ENCODE measurements around the gene ZCCHC17.
"Not testable (repeated sequence)": the region's sequence is repeated elsewhere in the genome, so short reads cannot be mapped to it uniquely, and the experiment has no call there.

Gene ZCCHC17

DNA sequence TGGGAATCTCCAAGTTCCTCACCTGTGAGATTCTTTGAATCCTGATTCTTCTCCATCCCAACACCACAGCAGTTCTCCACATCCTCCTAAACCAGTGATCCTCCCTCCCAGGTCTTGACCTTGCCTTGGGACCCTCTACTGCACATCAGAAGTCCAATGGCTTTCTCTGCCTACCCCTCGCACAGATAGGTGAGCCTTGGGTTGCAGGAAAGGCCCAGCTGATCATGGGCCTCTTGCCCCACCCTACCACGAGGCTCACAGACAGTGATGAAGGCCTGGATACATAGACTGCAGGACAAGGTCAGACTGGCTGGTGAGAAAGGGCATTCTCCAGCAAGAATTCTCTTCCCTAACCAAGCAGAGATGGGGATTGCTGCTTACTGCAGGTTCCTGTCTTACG is 75.2 kb downstream of the ZCCHC17 start:
- no peak for DNase-seq

DNA sequence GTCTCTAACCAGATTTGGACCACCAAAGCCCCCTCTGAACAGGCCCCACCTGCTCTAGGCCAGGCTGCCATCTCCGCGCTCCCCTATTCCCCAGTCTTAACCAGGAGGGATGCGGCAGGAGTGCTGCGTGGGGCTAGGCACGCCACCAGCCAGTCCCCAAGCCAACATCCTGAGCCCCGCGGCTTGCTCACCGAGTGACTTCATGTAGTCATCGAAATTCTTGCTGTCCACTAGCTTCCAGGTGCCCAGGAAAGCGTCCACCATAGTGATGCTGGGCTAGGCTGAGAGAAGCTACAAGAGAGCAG is 75.9 kb downstream of the ZCCHC17 start:
- DNase-seq = no peak

DNA sequence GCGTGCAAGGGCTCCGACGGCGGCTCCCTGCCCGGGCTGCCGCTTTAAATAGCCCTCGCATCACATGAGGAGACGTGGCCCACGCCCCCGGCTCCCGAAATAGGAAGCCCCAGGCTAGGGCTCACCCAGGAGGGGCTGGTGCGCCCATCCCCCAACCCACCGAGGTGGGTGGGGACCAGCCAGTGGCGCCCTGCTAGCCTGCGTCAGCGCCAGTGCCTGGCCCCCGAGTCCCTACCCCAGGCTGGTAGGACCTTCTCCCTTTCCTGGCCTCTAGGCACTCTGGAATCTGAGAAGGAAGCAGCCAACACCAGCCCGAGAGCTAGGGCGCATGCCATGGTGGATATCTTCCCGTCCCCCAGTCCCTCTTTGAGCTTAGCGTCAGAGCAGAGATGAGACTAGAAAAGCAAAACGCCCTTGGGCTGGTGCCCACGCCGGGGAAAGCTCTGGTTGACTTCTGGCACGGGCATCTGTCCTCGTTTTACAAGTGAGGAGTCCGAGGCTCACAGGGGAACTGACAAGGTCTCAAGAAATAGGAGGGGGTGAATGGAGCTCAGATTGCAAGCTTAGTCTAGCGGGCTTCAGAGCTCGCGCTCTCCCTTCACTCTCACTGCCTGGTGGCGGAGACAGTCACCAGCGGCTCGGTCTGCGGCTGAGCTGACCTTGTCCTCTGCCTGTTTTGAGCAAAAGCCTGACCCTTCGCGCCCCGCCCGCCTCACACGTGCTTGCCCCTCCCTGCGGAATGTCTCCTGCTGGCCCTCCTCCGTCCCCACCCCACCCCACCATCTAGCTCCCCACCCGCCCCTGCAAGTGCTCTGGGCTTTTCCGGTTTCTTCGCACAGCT is 76.4 kb downstream of the ZCCHC17 start, which contains the start of gene FABP3:
FABP3 (minus strand) TSS at position 21 of the 841 bp plus-strand sequence. CDS start 62 bp downstream, outside the sequence.
- DNase-seq = peak; percentile 29

DNA sequence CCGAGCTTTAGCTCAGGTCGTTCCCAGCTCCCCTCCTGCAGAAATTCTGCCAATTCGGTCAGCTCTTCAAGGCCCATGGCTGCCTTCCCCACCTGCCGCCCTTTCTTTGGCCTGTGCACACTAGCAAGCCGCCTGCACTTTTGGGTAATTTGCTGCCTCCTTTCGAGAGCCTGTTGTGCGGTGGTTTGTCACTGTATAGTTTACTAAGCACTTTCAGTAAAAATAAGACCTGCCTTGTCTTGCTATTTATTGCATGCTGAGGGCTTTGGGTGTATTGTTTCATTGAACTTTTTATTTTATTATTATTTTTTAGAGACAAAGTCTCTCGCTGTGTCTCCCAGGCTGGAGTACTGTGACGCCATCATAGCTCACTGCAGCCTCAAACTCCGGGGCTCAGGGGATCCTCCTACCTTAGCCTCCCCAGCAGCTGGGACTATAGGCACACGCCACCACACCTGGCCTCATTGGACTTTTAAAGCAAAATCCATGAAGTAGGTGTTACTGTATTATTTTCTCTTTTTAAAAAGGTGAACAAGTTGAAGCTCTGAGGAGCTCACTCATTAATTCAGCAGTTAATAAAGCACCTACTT is 77.2 kb downstream of the ZCCHC17 start:
- DNase-seq = no peak

DNA sequence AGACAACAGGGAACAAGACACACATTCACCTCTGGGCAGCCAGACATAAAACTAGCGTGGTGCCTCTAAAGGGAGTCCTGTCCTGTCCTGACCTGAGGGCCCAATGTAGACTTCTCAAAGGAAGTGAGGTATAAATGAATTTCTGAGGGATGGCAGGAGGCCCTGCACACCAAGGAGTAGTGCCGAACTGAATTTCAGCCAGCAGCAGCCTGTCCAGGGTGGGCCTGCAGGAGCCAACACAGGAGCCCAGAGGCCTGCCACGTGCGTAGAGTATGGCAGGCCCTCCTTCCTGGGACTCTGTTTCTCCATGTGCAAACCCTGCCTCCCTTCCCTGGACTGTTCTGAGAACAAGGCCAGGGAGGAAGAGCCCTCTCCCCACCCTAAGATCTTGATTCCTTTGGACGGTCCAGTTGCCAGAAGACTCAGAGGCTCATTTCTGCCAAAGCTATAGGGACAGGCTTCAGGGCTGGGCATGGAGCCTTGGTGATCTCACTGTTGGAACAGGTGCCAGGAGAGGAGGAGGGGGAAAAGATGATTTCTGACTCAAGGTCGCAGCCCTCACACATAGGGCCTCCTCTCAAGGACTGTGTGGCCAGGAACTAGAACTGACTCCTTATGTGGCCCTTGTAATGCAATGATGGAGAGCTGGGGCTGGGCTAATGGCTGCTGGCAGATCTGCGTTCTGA is 77.8 kb downstream of the ZCCHC17 start:
- no peak for DNase-seq

- DNase-seq = no peak
Measured at GRCh38 chr1:31376375-31377134, 79.7 kb downstream of the ZCCHC17 start.

DNA sequence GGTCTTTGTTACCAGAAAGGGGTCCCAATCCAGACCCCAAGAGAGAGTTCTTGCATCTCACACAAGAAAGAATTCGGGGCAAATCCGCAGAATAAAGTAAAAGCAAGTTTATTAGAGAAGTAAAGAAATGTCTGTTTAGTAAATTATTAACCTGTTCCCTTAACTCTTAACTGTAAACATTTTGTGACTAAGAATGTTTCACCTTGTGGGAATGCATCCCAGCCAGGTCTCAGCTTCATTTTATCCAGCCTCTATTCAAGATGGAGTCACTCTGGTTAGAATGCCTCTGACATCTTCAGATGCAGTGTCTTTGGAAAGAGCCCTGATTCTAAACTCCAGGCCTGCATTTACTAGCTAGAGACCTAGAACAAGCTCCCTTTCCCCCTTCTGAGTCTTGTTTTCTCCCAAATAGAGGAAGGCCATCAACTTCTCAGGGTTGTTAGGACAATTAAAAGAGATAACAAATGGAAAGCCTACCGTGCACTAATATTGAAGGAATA is 80.6 kb downstream of the ZCCHC17 start:
- no peak for DNase-seq

GRCh38 chr1:31378001-31378400 is 81.2 kb downstream of the ZCCHC17 start:
- no peak for DNase-seq

DNA sequence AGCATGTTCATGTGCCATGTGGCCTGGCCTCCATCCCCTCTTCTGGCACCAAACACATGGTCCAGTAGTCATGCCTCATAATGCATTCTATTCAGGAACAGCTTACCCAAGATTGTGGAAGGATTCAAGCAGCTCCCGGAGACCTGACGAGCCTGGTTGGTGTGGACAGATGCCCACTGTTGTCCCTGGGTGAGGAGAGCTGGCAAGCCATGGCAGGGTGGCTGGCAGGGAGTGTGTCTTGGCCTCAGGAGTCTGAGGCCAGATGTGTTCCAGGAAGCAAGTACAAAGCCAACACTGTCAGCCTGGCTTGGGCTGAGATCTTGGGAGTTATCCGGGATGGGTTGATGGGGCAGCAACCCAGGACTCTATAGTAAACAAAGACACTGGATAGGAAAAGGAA is 83.3 kb downstream of the ZCCHC17 start:
- no peak for DNase-seq

DNA sequence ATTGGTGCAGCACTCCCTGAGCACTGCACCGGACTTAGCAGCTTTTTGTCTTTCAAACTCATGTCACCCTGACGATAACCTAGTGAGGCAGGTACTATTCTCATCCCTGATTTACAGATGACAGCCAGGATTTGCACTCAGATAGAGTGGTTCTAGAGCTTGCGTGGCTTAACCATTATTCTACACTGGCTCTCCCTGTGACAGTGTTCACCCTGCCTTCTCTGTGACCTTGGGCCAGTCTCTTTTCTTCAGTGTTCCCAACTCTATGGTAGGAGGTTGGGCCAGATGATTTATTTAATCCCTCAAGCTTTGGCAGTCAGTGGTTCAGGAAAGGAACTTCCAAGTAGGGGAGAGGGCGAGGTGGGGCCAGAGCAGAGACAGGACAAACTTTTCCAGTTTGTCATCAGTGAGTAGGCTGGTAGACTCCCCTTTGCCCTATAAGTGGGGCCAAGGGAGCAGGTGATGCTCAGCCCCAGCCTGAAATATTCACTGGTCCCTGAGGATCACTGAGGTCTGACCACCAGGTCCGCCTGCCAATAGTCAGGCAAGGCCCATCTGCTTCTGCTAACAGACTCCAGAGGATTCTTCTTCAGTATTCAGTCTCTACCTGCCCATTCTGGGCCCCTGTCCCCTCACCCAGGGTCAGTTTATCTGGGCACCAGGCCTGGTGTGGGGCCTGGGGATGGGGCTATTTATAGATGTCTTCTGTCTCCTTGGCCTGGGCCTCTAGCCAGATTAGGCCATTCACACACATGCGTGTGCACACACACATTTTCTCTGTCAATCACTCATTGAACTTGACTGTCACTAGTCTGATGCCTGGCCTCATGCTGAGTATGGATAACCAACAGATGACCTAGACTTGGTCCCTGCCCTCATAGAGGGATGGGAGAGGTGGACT is 84.8 kb downstream of the ZCCHC17 start:
- DNase-seq = no peak

DNA sequence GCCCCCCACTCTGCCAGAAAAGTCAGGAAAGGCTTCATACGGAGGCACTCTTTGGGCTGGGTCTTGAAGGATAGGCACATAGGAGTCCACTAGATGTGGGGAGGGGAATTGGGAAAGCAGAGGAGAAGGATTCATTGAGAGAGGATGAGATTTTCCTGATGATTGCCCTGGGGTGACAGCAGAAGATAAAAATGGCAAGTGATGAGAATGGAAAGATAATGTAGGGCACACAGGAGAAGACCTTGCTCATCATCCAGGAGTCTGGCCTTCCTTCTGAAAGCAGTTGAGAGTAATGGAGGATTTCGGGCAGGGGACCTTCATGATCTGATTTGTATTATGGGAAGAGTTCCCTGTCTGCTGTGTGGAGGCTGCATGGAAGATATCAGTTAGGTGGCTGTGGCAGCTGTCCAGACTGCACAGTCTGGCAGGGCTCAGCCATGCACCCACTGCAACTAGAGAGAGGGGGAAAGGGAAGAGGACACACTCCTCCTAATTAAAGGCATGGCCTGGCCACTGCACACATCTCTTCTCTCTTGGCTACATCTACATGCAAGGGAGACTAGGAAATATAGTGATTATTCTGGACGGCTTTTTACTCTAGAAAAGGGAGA is 85.7 kb downstream of the ZCCHC17 start:
- no peak for DNase-seq

DNA sequence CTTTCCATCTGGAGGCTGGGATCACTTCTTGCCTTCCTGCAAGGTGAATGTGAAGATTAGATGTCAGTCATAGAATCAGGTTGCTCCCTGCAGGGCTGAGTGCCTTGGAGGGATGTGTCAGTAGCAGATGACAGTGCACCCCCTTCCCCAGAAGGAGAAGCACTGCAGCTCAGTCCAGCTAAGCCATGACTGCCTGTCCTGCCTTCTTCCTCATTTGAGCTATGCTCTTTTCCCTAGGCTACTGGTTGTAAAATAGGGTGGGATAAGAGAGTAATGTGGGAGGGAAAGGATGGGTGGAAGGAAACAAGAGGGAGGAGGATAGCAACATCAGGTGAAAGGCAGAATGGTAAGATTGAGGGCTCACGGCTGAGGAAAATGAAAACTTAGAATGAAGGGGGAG is 87.1 kb downstream of the ZCCHC17 start:
- DNase-seq = no peak

- not testable (repeated sequence) for DNase-seq
Measured at GRCh38 chr1:31386576-31387243, 89.9 kb downstream of the ZCCHC17 start.

GRCh38 chr1:31387612-31388011 is 90.8 kb downstream of the ZCCHC17 start:
- DNase-seq = no peak

DNA sequence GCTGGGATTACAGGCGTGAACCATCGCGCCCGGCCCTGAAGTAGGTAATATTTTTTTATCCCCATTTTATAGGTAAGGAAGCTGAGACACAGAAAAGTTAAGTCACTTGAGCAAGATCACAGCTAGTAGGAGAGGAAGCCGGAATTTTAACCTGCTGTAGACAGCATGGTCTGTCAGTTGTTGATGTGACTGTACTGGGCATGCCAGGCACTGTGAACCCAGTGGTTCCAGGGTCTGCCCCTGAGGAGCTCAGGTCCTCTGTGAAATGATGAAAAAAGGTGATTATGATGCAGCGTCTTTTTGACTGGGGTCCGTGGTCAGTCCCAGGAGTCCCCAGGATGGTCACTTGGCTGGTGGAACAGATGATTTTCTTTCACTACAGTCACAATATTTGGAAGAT is 92.8 kb downstream of the ZCCHC17 start:
- DNase-seq = no peak

DNA sequence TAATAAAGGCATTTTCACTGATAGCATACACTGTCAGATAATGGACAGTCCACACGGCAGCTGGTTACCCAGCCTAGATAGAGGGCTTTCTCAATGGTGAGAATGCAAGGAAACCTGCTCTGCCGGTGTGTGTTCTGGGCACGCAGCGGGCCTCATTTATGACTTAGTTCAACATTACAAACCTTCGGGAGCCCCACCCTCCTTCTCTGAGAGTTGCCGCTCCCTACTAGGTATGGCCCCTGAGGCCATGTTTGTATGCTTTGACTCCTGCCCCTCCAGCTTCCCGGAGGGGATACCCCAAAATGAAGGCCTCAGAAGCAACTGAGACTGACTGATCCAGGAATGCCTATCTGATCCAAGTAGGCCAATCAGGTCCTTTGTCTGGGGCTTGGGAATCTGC is 93.2 kb downstream of the ZCCHC17 start:
- DNase-seq = no peak

DNA sequence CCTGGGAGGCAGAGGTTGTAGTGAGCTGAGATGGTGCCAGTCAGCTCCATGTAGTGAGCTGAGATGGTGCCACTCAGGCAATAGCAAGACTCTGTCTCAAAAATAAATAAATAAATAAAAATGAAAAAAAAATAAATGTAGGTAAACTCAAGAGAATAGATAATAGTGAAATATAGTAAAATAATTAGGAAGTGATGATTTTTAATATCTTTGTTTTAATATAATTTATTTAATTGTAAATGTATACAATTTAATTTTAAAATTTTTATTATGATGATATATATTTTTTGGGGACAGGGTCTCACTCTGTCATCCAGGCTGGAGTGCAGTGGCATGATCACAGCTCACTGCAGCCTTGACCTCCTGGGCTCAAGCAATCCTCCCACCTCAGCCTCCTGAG is 96.6 kb downstream of the ZCCHC17 start:
- no peak for DNase-seq

GRCh38 chr1:31394584-31395193 is 97.9 kb downstream of the ZCCHC17 start:
- peak; percentile 82 for DNase-seq

DNA sequence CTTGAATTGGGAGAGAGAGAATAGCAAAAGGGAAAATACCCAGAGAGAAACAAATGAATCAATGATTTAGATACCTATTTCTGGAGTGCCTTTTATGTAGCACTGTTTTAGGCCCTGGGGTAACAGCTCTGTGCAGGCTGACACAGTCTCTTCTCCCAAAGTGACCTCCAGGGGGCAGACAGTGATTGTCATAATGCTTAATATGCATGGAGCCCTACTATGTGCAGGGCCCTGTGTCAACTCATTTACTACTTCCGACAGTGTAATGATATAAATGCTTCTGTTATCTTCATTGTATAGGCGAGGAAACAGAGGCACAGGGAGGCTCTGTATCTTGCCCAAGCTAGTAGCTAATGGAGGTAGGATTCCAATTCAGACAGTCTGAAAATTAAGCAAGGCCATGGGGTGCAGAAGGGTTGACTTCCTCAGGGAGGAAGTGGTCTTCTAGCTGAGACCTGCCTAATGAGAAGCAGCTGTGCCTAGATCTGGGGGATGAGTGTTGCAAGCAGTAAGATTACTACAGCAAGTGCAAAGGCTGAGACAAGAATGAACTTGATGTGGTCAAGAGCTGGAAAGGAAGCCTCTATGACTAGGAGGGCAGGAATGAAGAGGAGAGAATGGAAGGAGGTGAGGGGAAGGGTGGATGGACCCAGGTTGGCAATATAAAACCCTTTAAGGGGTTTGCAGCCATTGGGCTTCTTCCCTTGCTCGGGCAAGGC is 100.0 kb downstream of the ZCCHC17 start:
- DNase-seq = no peak

Data from activated T-cell treated with anti-CD3 and anti-CD28 coated beads, Interleukin-2, amount 50 U/mL, for 1 hour (primary cell).